GM18951 (cell line): Measurements from ENCODE around the gene APCDD1.

ENCODE experiments used
- POLR2A ChIP-seq: IDR thresholded peaks from 4 replicates; pipeline ENCODE4 v1.6.1; 2011; ENCODE audit warnings: mild to moderate bottlenecking; ENCODE audit not compliant: insufficient read length, insufficient read depth; ENCODE audit errors: extremely low read depth
- in situ Hi-C: fragments of 300-500 bp; cut with MboI; formaldehyde crosslinking; loops from one replicate; pipeline ENCODE4 v1.12.0; 2022; ENCODE audit warnings: low sequenced_read_pairs, mixed read lengths, inconsistent platforms; ENCODE audit not compliant: unreplicated experiment

Gene APCDD1

DNA sequence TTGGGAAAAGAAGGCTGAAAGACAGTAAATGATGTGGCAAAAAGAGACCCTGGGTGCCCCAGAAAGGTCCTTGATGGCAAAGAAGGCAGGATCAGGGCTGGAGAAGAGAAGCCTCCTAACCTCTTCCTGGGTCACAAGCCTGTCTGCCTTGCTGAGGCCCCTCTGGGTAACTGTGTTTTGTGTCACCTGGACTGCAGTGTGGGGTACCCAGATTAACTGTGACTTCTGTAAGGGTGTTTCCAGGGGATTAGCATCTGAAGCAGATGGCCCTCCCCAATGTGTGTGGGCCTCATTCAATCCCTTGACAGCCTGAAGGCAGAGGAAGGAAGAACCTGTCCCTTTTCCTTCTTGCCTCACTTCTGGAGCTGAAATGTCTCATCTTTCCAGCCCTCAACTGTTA is 35.6 kb upstream of the APCDD1 start:
- in situ Hi-C loops, result no loop called here
- TF ChIP-seq POLR2A, result no peak

DNA sequence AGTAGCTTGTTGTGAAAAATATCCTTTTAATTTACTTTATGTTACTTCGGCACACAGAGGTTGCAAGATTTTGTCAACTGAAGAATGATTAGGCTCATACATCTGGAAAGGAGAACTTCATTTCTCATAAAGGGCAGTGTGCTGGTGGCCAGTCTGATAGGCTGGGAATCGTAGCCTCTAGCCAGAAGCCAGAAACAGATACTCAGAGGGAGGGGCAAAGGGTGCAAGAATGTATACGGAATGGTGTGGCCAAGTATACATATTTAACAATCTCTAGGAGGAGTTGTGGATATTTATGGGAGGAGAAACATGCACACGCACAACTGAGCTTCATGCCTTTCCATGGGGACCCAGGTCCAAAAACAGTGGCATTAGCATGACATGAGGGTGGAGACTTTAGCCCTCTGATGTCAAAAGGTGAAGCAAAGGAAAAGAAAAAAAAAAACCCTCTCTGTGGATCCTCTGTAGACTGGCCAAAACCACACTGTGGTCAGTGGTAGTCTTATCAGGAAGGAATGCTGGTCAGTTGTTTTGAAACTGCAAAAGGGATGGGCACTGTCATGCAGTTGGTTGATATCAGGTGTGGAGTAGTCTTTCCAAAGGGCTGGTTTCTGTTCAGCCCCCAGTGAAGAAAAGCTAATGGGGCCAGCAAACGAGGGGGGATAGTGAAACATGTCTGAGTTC is 34.9 kb upstream of the APCDD1 start:
- TF ChIP-seq POLR2A, result no peak
- in situ Hi-C loops, result no loop called here

DNA sequence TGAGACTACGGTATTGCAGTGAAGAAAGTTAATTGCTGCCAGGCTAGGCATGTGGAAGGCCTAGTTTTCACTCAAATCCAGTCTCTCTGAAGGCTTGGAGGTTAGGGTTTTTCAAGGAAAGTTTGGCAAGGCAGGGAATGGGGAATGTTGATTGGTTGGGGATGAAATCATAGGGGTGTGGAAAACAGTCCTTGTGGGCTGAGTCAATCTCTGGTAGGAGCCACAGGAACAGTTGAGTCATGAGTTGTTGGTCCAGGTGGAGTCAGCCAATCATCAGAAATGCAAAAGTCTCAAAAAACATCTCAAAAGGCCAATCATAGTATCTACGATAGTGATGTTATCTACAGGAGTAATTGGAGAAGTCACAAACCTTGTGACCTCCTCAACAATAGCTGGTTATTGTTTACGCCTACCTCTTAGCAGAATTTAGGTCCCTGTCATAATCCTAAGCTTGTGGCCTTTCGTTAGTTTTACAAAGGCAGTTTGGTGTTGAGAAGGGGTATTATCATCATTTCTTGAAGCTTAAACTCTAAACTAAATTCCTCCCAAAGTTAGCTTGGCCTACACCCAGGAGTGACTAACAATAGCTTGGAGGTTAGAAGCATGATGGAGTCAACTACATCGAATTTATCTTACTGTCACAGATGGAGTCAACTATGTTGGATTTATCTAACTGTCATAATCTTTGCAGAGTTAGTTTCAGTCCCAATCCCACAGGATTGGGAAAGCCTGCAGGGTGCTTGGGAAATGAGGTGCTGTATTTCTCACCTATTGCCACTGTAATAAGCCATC is 33.7 kb upstream of the APCDD1 start:
- in situ Hi-C loops, result no loop called here
- no peak for TF ChIP-seq POLR2A

DNA sequence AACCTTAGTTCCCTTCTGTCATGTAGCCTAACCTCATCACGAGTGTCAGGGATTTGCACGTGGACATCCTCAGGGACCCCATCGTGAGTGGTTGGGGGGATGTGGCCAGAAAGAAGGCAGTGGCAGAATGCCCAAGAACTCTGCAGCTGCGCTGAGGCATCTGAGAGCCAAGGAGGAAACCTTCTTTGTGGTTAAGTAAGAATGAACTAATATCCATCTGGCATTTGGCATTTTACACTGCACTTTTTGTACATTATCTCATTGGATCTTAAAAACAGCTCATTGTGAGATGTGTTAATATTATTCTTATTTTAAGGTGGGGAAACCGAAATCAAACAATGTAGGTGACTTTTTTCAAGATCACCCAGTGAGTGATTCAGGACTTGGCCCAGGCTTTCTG is 32.6 kb upstream of the APCDD1 start:
- in situ Hi-C loops, result no loop called here
- no peak for TF ChIP-seq POLR2A

DNA sequence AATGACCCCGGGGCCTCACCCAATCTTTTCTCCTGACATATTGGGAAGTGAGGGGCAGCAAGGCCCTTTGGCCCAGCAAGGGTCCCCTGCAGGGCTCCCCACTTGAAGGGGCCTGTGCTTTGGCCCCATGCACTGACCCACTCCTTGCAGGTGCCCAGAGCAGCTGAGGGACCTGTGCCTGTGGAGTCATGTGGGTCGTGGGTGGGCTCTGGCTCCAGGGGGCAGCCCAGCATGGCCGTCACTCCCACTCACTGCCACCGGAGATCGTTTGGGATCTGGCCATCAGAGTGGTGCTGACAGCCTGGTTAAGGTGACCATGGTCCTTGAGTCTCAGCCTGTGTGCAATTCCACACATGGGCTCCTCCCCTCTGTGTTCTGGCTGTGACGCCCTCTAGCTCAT is 31.7 kb upstream of the APCDD1 start:
- TF ChIP-seq POLR2A, result no peak
- in situ Hi-C loops, result no loop called here

DNA sequence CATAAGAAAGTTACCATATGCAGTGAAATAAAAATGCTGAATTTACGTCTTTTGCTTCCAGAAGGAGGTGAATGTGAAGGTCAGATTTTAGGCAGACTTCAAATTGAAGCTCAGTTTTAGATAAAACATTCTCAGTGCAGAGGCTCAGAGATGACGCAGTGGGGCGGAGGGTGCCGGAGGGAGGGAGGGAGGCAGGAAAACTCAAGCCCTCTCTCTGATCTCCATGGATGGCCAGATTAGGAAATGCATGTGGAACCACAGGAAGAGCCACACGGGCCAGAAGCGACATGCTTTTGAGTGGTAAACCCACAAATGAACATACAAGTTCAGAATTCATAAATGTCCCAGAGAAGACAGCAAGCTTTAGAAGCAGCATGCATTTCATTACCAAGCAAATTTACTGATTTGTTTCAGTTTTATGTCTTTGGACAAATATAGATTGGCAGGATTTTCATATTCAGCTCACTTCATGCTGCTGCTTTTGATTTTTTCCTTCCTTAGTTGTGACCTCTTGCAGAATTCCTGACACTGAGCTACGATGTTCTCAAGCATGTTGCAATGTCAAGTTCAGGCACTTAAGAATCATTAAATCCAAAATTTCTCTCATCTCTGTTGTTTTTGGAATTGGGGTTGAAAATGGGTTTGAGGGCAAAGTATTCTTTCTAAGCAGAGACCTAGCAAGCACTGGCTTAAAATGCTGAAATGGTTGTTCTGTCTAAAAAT is 29.7 kb upstream of the APCDD1 start:
- no peak for TF ChIP-seq POLR2A

DNA sequence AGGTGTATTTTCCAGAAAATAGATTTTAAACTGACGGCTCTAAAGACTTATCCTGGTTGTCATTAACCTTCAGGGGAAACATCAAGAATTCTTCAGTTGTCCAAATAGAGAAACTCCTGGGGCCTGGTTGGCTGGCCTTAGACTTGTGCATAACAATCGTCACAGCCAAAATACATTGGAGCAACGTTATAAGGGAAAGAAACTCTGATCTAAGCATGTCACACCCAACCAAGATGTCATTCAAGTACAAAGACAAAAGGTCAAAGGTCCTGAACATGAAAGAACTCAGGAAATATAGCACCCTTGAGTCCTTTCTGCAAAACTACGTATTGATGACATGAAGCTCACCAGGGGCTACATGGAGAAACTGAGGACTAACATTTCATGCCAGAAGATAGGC is 23.8 kb upstream of the APCDD1 start:
- no peak for TF ChIP-seq POLR2A
- in situ Hi-C loops, result no loop called here

More for the DNA sequence above, 29.7 kb upstream of the APCDD1 start:
- in situ Hi-C loops, result no loop called here

DNA sequence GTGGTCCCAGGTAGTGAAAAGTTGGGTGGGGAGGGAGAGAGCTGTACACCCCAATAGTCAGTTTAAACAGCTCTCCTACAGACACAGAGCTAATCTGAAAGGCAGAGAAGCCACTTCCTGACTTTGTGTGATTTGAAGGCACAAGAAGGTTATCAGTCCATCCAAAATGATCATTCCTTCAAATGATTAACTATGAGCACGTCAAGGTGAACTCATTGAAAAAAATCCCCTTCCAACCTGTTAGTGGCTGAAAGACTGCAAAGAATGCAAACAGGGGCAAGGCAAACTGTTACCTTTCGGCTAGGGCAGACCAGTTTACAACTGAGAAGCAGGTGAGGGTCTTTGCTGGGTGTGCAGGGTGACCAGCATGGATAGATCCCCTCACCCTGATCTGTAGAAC is 22.8 kb upstream of the APCDD1 start:
- TF ChIP-seq POLR2A, result no peak
- in situ Hi-C loops, result no loop called here

DNA sequence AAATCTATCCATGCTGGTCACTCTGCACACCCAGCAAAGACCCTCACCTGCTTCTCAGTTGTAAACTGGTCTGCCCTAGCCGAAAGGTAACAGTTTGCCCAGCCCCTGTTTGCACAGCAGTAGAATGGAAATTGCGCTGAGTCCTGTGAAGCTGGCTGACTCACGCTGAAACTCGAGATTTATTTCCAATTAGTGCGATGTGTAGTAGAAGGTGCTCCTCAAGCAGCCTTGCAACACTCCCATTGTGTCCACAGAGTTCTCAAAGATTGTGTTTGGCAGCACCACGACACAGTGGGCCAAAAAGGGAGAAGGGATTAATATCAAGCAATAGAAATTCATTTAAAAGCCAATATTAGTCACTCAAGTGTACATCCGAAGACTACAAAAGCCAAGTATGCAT is 21.7 kb upstream of the APCDD1 start:
- no peak for TF ChIP-seq POLR2A
- in situ Hi-C loops, result no loop called here

DNA sequence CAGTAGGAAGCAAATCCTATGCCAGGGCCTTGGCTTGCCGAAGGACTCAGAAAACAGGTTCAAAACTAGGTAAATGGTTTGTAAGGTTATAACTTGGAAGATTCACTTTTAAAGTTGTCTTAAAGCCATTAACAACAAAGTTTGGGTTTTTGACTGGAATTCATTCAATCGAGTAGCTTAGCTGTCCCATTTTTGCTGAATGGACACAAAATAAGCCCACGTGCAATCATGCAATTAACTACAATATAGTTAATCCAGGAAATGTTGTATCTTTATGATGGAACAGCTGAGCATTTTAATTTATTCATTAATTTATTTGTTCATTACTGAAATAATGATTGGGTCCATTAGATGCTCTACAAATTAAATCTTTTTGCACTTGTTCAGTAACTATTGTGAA is 18.3 kb upstream of the APCDD1 start:
- in situ Hi-C loops, result no loop called here
- TF ChIP-seq POLR2A, result no peak

DNA sequence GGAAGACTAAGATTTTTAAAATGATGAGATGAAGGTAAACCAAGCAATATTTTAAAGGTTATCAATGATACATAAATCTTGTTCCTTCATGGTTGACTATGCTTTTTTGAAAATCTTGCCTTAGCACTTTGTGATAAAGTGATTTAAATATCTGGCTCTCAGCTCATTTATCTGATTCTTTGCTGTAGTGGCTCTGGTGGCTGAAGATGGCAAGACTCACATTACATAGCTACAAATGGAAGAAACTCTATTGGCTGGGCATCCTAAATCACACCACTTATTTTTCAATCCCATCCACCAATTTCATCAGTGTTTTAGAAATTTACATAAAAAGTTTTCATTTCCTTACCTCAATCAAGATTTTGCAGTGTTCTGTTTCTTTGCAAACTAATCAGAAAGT is 16.6 kb upstream of the APCDD1 start:
- in situ Hi-C loops, result no loop called here

DNA sequence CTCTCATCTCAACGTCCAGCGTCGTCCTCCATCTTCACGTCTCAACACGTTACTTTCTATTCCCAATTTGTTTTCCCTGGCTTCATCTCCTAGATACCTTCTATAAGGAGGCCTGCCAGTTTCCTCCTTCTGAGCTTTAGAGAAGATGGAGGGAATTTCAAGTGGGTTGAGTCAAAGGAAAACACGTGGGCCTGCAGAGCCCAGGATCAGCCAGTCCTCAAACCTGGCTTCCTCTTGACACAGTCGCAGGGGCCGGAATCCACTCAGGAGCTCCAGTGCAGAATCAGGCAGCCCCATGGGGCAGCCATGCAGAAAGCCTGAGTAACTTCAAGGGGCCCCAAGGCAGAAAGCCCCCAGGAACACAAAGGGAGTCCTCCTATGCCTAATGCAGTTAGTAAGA is 14.5 kb upstream of the APCDD1 start:
- in situ Hi-C loops, result no loop called here
- no peak for TF ChIP-seq POLR2A

More for the DNA sequence above, 16.6 kb upstream of the APCDD1 start:
- TF ChIP-seq POLR2A, result no peak

DNA sequence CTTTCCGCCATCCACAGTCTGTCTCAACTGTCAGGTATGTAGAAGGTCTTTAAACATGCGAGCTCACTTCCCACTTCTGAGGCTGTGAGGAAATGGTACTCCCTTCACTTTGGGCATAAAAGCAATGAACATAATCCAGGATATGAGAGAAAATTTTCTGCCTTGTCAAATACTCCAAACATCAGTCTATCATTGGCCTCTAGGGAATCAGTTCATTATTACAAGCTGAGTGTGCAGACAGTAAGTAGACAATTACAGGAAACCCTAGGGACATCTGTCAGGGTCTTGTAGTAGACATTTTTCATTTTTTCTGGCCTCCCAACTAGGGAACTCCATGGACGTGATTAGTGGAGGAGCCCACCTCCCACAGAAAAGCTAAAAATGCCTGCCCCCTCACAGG is 13.6 kb upstream of the APCDD1 start:
- TF ChIP-seq POLR2A, result no peak
- in situ Hi-C loops, result no loop called here
